ENCODE results near the gene PRKACB.

DNA sequence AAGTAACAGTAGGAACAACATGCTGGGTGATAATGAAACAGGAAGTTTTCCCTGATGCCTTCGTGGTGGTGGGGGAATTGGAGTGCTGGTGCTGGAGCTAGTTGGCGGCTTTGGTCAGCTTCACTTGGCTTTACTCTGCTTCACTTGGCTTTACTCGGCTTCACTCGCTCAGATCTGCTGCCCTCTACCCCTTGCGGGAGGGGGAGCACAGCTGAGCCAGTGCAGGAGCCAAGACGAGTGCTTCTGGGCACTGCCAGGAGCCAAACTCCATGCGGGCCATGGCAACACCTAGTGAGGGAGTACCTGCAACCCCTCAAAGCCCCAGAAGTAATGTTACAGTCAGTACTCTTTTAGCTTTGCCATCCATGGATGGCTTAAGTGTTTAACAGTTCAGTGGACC, 10.6 kb upstream of the PRKACB start:
- TF ChIP-seq CTCF (IDR thresholded peaks at IDR 0.05) (no peak), POLR2A (IDR thresholded peaks at IDR 0.05) (no peak)

Measured in lower leg skin (tissue), 3 donors.